Measurements from ENCODE around the gene UBE2S. TPM values are rescaled to one million over a fixed set of nuclear protein-coding genes. Genes with fewer than 3 reads are reported as not detected.
"Not testable (repeated sequence)": the region's sequence is repeated elsewhere in the genome, so short reads cannot be mapped to it uniquely, and the experiment has no call there.

The UBE2S gene
- total RNA-seq, 4 donors from 2014 or later: 3.2 to 141 (median 21.5) TPM

- no peaks in the 10 kb centered on the region for H3K36me3 ChIP-seq
- H3K9me3 ChIP-seq: no peaks in the 10 kb centered on the region
- no peaks in the 10 kb centered on the region for H3K27me3 ChIP-seq
- no peak overlapping the region for H3K4me3 ChIP-seq
- no peaks in the 10 kb centered on the region for H3K4me1 ChIP-seq
- intact Hi-C loops (cut with DNase I; ENCODE audit: low total_unique reads): no loop called here
- H3K27ac ChIP-seq: no peak overlapping the region
- TF ChIP-seq POLR2A (IDR thresholded peaks at IDR 0.05) (no peak), CTCF (IDR thresholded peaks at IDR 0.05) (no peak)
- no peak for DNase-seq
Measured at GRCh38 chr19:55424518-55424917, 16.9 kb upstream of the UBE2S start.

- TF ChIP-seq POLR2A (IDR thresholded peaks at IDR 0.05) (no peak), CTCF (IDR thresholded peaks at IDR 0.05) (no peak)
- H3K27ac ChIP-seq: no peak overlapping the region
Measured at GRCh38 chr19:55423225-55424005, 15.8 kb upstream of the UBE2S start.

GRCh38 chr19:55421281-55421680 is 13.7 kb upstream of the UBE2S start:
- H3K27me3 ChIP-seq; H3K36me3 ChIP-seq; H3K9me3 ChIP-seq; DNase-seq; H3K27ac ChIP-seq; H3K4me1 ChIP-seq; intact Hi-C loops (cut with DNase I; ENCODE audit: low total_unique reads); H3K4me3 ChIP-seq: not testable (repeated sequence)

More at GRCh38 chr19:55423225-55424005, 15.8 kb upstream of the UBE2S start:
- no peak overlapping the region for H3K4me3 ChIP-seq
- H3K27me3 ChIP-seq: no peaks in the 10 kb centered on the region
- intact Hi-C loops (cut with DNase I; ENCODE audit: low total_unique reads): no loop called here
- H3K4me1 ChIP-seq: no peaks in the 10 kb centered on the region
- H3K9me3 ChIP-seq: no peaks in the 10 kb centered on the region
- DNase-seq: no peak
- no peaks in the 10 kb centered on the region for H3K36me3 ChIP-seq

- no peak overlapping the region for H3K27ac ChIP-seq
- intact Hi-C loops (cut with DNase I; ENCODE audit: low total_unique reads): no loop called here
- no peaks in the 10 kb centered on the region for H3K9me3 ChIP-seq
- H3K27me3 ChIP-seq: no peaks in the 10 kb centered on the region
- TF ChIP-seq CTCF (IDR thresholded peaks at IDR 0.05) (no peak), POLR2A (IDR thresholded peaks at IDR 0.05) (no peak)
- no peak for DNase-seq
- no peaks in the 10 kb centered on the region for H3K36me3 ChIP-seq
- H3K4me1 ChIP-seq: no peaks in the 10 kb centered on the region
- no peak overlapping the region for H3K4me3 ChIP-seq
Measured at GRCh38 chr19:55419624-55420236, 12.1 kb upstream of the UBE2S start.

- DNase-seq: no peak
- Histone ChIP-seq H3K9me3 (no peaks in the 10 kb centered on the region), H3K27ac (no peak overlapping the region), H3K27me3 (no peaks in the 10 kb centered on the region), H3K4me3 (no peak overlapping the region), H3K36me3 (no peaks in the 10 kb centered on the region), H3K4me1 (no peaks in the 10 kb centered on the region)
- TF ChIP-seq CTCF (IDR thresholded peaks at IDR 0.05) (no peak), POLR2A (IDR thresholded peaks at IDR 0.05) (no peak)
- intact Hi-C loops (cut with DNase I; ENCODE audit: low total_unique reads): no loop called here
Measured at GRCh38 chr19:55419103-55419502, 11.5 kb upstream of the UBE2S start.
